ENCODE data around the gene CMKLR1.

The CMKLR1 gene

GRCh38 chr12:108338915-108339657, at the start of gene CMKLR1:
CMKLR1 (minus strand) TSS chr12:108339311; CDS start chr12:108293591, 45,720 bp downstream.
- DNase-seq (ENCODE audit: low read depth in 2 of 2), result no peak

DNA sequence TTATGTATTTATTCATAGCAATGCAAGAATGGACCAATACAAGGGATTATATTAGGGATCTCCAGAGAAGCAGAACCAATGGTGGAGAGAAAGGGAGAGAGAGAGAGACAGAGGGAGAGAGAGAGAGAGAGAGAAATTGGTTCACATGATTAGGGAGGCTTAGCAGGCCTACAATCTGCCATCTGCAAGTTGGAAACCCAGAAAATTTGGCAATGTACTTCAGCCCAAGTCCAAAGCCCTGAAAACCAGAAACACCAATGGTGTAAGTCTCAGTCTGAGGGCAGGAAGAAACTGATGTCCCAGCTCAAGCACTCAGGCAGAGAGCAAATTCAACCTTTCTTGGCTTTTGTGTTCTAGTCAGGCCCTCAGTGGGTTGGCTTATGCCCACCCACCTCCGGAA, 48.7 kb upstream of the CMKLR1 start:
- no peak for DNase-seq (ENCODE audit: low read depth in 2 of 2)

- DNase-seq (ENCODE audit: low read depth in 2 of 2), result no peak
Measured at GRCh38 chr12:108386709-108387360, 47.7 kb upstream of the CMKLR1 start.

DNA sequence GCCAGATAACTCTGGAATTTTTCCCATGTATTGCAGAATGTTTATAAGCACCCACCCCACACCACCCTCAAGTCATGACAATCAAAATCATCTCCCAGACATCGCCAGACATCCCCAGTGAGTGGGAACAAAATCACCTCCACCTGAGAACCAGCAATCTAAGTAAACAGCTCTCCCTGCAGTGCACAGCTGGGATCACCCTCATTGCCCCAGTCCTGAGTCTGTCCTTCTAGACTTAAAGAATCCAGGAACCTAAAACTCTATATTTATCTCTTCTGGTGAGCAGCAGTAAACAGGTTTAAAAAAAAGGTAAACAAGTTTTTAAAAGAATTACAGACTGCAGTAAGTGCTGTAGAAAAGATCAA, 43.3 kb upstream of the CMKLR1 start:
- DNase-seq (ENCODE audit: low read depth in 2 of 2), result no peak

DNA sequence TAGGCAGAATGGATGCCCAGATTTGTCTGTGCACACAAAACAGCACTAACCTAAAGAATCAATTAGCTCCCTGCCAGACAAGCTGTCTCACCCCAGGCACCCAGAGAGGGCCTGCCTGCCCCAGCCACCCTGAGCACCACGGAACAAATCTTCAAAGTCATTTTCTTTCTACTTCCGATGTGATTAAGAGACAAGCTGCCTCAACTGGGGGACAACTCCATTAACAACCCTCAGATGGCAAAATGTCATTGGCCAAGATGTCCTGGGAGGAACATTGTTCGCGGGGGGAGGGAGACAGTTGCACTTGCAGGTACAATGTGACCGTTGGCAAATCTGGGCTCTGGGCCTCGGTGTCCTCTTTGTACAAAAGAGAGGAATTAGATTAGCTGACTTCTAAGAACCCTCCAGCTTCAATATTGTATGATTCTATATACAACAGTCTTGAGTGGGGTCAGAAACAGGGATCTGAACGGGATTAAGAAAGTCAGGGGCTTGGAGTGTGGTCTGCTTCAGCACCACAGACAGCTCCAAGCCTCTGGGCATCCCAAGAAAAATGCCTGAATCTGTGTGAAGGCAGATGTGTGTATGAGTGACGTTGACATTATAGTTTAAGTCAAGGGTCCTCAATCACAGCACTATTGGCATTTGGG, 42.8 kb upstream of the CMKLR1 start:
- no peak for DNase-seq (ENCODE audit: low read depth in 2 of 2)

- DNase-seq (ENCODE audit: low read depth in 2 of 2), result no peak
Measured at GRCh38 chr12:108380382-108380781, 41.3 kb upstream of the CMKLR1 start.

- DNase-seq (ENCODE audit: low read depth in 2 of 2), result no peak
Measured at GRCh38 chr12:108379823-108380222, 40.7 kb upstream of the CMKLR1 start.

- DNase-seq (ENCODE audit: low read depth in 2 of 2), result no peak
Measured at GRCh38 chr12:108378926-108379325, 39.8 kb upstream of the CMKLR1 start.

- DNase-seq (ENCODE audit: low read depth in 2 of 2), result no peak
Measured at GRCh38 chr12:108377260-108377659, 38.1 kb upstream of the CMKLR1 start.

DNA sequence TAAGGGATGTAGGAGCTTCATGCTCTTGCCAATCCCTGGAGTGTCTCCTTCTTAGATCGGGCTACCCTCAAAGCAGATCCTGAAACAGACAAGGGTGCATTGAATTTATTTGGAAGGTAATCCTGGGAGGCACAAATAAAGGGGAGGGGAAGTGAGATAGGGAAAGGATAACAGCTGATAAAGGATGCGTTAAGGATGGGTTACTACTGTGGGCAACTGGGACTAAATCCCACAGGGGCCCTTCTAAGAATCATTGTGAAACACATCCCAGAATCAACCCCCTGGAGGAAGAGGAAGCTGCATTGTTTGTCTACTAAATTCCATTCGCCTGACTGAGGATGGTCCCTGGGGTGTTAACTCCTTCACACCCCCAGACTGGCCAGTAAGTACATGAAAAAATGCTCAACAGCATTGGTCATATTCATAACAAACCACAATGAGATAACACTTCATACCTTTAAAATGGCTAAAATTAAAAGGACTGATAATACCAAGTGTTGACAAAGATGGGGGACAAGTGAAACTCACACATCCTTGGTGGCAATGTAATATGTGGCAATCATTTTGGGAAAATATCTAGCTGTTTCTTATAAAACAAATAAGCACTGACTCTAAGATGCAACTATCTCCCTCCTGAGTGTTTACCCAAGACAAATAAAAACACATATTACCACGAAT, 37.0 kb upstream of the CMKLR1 start:
- DNase-seq (ENCODE audit: low read depth in 2 of 2), result no peak

DNA sequence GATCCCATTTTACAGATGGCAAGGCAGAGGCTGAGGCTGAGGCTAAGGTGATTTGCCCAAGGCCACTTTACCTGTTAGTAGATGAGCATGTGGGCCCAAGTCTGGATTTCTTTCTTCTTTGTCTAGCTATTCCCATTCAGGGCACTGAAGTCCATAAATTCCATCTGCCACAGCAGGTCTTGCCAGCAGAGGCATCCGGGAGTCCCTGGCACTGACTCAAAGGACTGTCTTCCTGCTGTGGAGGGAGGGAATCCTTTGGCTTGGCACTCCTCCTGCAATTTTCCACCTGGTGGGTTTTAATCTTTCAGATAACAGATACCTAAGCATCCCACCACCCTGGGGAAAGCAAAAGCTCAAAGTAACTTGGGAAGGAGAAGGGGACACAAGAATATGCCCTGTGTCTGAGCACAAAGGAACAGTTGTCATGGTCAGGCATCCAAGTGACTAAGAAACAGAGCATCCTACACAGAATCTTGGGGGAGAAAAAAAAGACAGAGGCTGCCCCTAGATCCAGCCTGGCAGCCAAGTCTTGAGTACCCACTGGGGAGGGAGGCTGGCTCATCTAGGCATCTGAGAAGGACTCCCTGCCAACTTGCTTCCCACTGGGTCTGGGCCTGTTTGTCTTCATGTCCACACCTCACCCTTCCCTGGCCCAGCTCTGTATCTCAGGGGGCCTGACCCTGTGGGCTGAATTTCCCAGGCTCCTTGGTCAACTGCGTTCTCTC, 35.6 kb upstream of the CMKLR1 start:
- no peak for DNase-seq (ENCODE audit: low read depth in 2 of 2)

DNA sequence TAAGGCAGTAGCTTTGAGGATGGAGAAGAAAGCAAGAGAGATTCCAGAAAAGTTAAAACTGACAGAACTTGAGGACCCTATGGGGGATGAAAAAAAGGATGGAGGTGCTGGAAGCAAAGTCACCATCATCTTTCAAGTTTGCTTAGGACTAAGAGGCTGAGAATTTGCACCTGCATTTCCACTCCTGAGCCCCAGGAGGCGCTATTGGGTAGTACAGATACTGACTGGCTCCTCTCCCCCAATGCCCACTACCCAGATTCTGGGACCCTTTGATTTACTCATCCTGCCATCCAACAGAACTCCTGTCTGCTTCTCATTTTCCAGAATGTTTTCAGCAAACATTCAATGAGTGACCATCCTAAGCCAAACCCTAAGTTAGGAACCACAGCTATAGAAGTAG, 34.0 kb upstream of the CMKLR1 start:
- no peak for DNase-seq (ENCODE audit: low read depth in 2 of 2)

DNA sequence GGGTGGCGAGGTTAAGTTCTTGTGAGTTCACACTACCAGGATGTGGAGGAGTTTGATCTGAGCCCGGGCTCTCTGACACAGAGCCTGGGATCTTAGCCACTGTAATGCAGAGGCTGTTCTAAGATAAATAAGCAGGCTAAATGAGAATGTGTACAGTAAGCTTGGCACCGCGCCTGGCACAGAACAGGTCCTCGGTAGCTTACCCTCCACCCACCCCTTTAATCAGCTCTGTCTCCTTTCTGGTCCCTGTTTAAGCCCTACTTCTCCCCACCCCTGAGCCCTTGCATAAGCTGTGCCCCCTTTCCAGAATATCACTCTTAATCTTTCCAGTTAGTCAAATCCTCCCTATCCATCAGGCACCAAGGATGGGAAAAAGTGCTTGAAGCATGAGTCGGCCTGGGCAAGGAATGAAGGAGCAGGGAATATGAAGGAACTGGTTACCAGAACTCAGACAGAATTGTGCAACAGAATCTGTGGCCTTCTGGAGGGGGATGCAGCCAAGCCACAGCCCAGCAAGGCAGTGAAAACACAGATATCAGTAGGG, 32.8 kb upstream of the CMKLR1 start:
- no peak for DNase-seq (ENCODE audit: low read depth in 2 of 2)

DNA sequence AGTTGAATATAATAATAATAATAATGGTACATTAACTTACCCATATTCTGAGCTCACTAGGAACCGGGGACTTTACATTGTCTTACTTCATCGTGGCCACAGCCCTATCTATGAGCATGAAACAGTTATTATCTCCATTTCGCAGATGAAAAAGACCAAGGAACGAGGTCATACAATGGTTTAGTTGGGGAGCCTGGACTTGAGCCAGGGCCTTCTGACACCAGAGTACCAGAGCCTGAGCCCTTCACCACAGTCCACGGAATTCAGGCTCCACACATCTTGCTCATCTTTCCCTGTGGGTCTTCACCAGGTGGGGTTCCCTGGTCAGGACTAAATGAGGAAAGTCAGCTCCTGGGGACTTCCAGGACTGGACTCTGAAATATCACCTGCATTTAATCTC, 31.3 kb upstream of the CMKLR1 start:
- no peak for DNase-seq (ENCODE audit: low read depth in 2 of 2)

DNA sequence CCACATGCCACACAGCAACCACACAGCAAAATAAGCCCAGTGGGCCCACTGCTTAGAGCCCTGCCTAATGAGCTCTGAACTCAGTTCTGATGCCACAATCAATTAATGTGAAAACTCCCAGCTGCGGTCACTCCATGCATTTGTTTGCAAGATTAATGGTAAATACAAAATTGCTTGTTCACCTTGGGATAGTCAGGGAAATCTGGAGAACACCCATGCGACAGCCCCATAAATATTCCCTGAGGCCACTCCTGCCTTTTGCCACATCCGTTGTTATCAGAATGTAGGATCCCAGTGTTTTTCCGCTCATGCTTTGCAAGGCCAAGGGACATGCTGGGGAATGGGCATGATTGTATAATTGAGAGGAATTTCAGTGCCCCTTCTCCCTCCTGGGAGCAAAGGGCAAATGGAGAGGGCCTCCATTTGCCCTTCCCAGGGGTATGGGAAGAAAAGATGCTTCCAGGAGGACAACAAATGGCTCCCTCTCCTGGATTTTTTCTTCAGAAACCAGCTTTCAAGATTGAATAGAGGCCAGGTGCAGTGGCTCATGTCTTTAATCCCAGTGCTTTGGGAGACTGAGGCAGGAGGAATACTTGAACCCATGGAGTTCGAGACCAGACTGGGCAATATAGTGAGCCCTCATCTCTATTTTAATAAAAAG, 30.8 kb upstream of the CMKLR1 start:
- DNase-seq (ENCODE audit: low read depth in 2 of 2), result no peak

GRCh38 chr12:108368089-108368488, 29.0 kb upstream of the CMKLR1 start:
- DNase-seq (ENCODE audit: low read depth in 2 of 2), result no peak

DNA sequence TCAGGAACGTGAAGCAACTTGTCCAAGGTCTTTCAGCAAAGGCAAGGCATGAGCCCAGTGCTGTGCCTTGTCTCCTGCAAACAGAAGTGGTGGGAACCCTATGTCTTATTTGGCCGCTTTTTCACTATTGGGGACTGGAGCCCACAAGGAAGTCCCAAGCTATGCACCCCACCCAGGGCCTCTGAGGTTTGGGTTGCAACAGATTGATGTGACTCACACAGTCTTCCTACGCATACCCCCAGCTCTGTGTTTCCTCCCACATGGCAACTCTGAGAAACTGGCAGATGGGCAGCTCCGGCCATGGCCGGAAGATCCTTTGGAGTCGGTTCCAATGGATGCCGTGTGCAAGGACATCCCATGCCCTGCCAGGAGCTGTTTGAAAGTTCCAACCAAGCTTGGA, 28.3 kb upstream of the CMKLR1 start:
- DNase-seq (ENCODE audit: low read depth in 2 of 2), result no peak

DNA sequence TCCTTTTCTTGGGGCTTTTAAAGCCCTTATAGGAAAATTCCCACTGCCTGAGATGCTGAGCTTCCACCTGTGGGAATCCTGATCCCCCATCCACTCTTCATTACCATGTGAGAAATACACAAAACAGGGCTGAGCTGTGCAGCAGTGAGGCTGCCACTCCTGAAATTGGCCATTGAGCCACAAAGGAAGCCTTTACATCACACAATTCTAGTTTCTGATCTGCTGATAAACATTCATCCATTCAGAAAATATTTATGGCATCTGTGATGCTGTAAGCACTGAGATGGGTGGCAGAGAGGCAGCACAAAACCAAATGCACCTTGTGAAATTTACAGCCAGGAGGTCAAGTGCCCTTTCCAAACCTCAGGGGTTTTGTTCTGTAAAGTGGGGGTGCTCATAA, 26.2 kb upstream of the CMKLR1 start:
- DNase-seq (ENCODE audit: low read depth in 2 of 2), result no peak

DNA sequence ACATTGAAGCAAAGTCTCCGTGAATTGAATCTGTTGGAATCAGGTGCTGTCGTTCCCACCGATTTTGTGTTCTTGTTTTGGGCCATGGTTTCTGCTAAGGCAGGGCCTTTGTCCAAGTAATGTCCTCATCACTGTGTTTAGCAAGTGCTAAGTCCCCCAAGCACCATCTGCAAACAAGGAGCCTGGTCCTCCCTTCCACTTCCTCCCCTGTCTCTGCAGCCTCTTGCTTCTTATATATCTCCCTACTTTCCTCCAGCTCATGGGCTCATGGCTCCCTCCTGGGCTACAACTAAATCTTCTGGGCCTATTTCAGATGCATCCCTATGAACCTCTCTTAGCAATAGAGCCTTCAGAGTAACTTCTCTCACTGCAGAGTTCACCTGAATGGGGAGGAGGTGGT, 25.8 kb upstream of the CMKLR1 start:
- DNase-seq (ENCODE audit: low read depth in 2 of 2), result no peak

GRCh38 chr12:108363565-108363964, 24.5 kb upstream of the CMKLR1 start:
- DNase-seq (ENCODE audit: low read depth in 2 of 2), result no peak

- no peak for DNase-seq (ENCODE audit: low read depth in 2 of 2)
Measured at GRCh38 chr12:108363165-108363564, 24.1 kb upstream of the CMKLR1 start.

Measured in stimulated activated CD4-positive, alpha-beta T cell treated with anti-CD3 and anti-CD28 coated beads, Interleukin-1b, Interleukin-23, amount 100 ng/mL, for 4 hours (primary cell).